ENCODE measurements around the gene LIN52.

- TF ChIP-seq POLR2A (IDR thresholded peaks at IDR 0.05; ENCODE audit: low read depth, low read length) = no peak
- TF ChIP-seq SPI1 (IDR thresholded peaks at IDR 0.05; ENCODE audit: low read depth, low read length) = no peak
- no peak for TF ChIP-seq POLR2AphosphoS5 (IDR thresholded peaks at IDR 0.05; ENCODE audit: low read depth, low read length)
Measured at GRCh38 chr14:74042296-74042695, 42.5 kb upstream of the LIN52 start.
